Measurements from ENCODE around the gene EVI5. TPM values are rescaled to one million over a fixed set of nuclear protein-coding genes. Genes with fewer than 3 reads are reported as not detected.

EVI5 gene
- total RNA-seq, 4 donors from 2014 or later, result 48.7 to 70.7 (median 50.8) TPM

DNA sequence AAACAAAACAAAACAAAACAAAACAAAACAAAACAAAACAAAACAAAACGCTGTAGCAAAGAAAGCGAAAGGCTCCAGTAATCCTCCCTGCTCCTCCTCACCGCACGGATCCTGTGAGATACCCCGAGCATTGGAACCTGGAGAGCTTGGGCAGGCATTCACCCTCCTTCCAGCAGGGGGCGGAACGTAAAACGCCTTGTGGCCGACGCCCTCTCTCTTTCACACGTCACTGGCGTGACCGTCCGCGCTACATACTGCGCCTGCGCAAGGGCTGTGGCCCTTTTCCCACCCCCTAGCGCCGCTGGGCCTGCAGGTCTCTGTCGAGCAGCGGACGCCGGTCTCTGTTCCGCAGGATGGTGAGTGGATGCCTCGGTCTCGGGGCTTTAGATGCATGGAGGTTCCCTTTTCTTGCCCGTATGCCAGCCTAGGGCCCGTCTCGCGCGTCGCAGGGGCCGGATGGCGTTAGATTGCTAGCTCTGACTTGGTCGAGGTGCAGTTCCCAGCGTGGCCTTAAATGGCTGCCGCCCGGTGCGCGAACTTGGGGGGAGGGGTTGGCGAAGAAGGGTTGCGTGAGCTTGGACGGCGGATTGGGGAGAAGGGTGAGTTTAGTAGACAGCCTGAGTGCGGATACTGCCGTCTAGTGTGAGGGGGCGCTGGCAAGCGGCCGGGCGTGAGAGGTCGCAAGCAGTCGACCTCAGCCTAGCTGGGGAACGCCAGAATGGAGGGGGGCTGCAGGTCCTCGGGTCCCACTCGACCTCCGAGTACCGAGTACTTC lies 47.0 kb upstream of the EVI5 start, which contains the start of gene RPL5:
TSS of gene RPL5 (plus strand) at position 279 of the 775 bp plus-strand sequence. CDS start at position 354, 75 bp downstream.
- 0 to 1% methylated on average over 51 to 56 of the region's 57 CpGs for WGBS, 2 donors
- Histone ChIP-seq H3K27me3 (no peaks in the 10 kb centered on the region), H3K9me3 (no peaks in the 10 kb centered on the region), H3K4me3 (peak within 1 kb of the TSS; percentile 58 to 98 (median 85)), H3K36me3 (peaks cover 6 to 24% (median 7%) of the 10 kb centered on the region in 3 donors), H3K4me1 (peaks cover 0 to 40% (median 18%) of the 10 kb centered on the region in 4 donors), H3K27ac (peak within 1 kb of the TSS; percentile 90 to 95 (median 92))
- DNase-seq (ENCODE audit: low spot score in 2 of 2), result peak; percentile 89 to 94
- TF ChIP-seq, protein P1, sequence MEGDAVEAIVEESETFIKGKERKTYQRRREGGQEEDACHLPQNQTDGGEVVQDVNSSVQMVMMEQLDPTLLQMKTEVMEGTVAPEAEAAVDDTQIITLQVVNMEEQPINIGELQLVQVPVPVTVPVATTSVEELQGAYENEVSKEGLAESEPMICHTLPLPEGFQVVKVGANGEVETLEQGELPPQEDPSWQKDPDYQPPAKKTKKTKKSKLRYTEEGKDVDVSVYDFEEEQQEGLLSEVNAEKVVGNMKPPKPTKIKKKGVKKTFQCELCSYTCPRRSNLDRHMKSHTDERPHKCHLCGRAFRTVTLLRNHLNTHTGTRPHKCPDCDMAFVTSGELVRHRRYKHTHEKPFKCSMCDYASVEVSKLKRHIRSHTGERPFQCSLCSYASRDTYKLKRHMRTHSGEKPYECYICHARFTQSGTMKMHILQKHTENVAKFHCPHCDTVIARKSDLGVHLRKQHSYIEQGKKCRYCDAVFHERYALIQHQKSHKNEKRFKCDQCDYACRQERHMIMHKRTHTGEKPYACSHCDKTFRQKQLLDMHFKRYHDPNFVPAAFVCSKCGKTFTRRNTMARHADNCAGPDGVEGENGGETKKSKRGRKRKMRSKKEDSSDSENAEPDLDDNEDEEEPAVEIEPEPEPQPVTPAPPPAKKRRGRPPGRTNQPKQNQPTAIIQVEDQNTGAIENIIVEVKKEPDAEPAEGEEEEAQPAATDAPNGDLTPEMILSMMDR (IDR thresholded peaks at IDR 0.05), result peak; percentile 94 to 99 (median 98)
- TF ChIP-seq POLR2A (IDR thresholded peaks at IDR 0.05) (peak; percentile 90 to 95), EP300 (IDR thresholded peaks at IDR 0.05) (peak; percentile 77 to 100)

DNA sequence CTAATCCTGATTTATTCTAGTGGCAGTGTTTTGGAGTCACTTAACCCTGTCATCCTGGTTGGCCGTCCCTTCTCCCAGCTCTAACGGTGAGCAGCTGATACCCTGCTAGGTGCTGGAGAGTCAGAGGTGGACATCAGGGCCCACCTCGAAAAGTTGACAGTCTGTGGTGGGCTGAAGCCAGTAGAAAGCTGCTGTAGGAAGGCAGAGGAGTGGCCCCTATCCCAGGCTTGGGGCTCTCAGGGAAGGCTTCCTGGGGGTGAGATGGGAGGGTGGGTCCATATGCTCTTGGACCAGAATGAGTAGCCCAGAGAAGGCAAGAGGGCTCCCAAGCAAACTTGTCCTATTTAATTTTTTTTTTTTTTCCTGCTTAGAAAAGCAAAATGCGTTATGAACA lies 46.5 kb upstream of the EVI5 start:
- Histone ChIP-seq H3K4me3 (peak overlapping the region in 3 of 4 donors; percentile 58 to 98 (median 80)), H3K36me3 (peaks cover 6 to 19% (median 6%) of the 10 kb centered on the region in 3 donors), H3K4me1 (peaks cover 0 to 34% (median 18%) of the 10 kb centered on the region in 4 donors), H3K9me3 (no peaks in the 10 kb centered on the region), H3K27me3 (no peaks in the 10 kb centered on the region), H3K27ac (peak overlapping the region in 3 of 4 donors; percentile 90 to 95 (median 90))
- no peak for DNase-seq (ENCODE audit: low spot score in 2 of 2)
- 60 to 62% methylated on average over 4 of the region's 4 CpGs for WGBS, 2 donors
- TF ChIP-seq, protein P1 (IDR thresholded peaks at IDR 0.05), result no peak
- TF ChIP-seq POLR2A (IDR thresholded peaks at IDR 0.05) (no peak), EP300 (IDR thresholded peaks at IDR 0.05) (no peak)

DNA sequence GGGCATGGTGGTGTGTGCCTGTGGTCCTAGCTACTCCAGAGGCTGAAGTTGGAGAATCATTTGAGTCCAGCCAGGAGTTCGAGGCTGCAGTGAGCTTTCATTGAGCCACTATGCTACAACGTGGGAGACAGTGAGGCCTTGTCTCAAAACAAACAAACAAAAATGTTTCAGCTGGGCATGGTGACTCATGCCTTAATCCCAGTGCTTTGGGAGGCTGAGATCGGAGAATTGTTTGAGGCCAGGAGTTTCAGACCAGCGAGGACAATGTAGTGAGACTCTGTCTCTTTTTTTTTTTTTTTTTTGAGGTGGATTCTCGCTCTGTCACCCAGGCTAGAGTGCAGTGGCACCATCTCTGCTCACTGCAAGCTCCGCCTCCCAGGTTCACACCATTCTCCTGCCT lies 41.9 kb upstream of the EVI5 start:
- Histone ChIP-seq H3K4me3 (no peak overlapping the region), H3K36me3 (no peaks in the 10 kb centered on the region), H3K9me3 (no peaks in the 10 kb centered on the region), H3K27ac (no peak overlapping the region), H3K4me1 (no peaks in the 10 kb centered on the region), H3K27me3 (no peaks in the 10 kb centered on the region)
- TF ChIP-seq POLR2A (IDR thresholded peaks at IDR 0.05), result no peak
- TF ChIP-seq EP300 (IDR thresholded peaks at IDR 0.05), result no peak
- TF ChIP-seq, protein P1 (IDR thresholded peaks at IDR 0.05), result no peak
- DNase-seq (ENCODE audit: low spot score in 2 of 2), result no peak
- 49 to 62% methylated on average over 5 to 6 of the region's 6 CpGs for WGBS, 2 donors

DNA sequence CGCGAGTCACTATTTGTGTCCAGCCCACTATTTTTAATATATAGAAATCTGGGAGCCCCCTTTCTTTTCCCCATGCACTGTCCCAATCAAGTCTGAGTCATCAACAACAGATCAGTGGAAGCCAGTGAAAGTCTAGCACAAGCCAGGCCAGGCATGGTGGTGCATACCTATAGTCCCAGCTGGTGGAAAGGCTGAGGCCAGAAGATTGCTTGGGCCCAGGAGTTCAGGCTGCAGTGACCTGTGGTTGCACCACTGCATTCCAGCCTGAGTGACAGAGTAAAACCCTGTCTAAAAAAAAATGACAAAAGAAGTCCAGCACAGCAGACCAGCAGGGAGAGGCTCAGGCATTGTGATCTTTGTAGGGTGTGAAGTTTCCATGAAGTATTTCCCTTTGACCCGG lies 38.0 kb upstream of the EVI5 start:
- Histone ChIP-seq H3K4me3 (no peak overlapping the region), H3K4me1 (no peaks in the 10 kb centered on the region), H3K27ac (peak overlapping the region in 1 of 4 donors; percentile 22), H3K27me3 (no peaks in the 10 kb centered on the region), H3K9me3 (no peaks in the 10 kb centered on the region), H3K36me3 (no peaks in the 10 kb centered on the region)
- no peak for TF ChIP-seq EP300 (IDR thresholded peaks at IDR 0.05)
- no peak for TF ChIP-seq POLR2A (IDR thresholded peaks at IDR 0.05)
- TF ChIP-seq, protein P1 (IDR thresholded peaks at IDR 0.05), result no peak
- DNase-seq (ENCODE audit: low spot score in 2 of 2), result no peak
- WGBS, 2 donors, result 78 to 80% methylated on average over 3 of the region's 3 CpGs

DNA sequence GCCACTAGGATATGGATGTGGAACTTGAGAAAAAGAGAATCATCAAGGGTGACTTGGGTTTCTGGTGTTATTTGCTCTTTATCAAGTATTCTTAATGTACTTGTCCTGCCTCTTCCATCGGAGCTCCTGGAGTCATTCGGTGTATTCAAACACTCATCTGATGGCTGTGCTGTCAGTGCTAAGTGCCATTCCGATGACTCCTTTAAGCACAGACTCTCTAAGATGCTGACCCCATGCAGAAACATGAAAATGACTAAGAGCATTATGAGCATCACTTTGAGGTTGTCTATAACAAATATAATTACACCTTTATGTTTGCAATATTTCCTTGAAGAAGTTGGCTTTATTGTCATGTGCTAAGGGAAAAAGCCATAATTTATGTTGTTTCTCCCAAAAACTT lies 35.6 kb upstream of the EVI5 start:
- Histone ChIP-seq H3K4me1 (no peaks in the 10 kb centered on the region), H3K27ac (no peak overlapping the region), H3K36me3 (no peaks in the 10 kb centered on the region), H3K4me3 (no peak overlapping the region), H3K27me3 (no peaks in the 10 kb centered on the region), H3K9me3 (no peaks in the 10 kb centered on the region)
- TF ChIP-seq EP300 (IDR thresholded peaks at IDR 0.05) (no peak), POLR2A (IDR thresholded peaks at IDR 0.05) (no peak)
- TF ChIP-seq, protein P1 (IDR thresholded peaks at IDR 0.05), result no peak
- WGBS, 2 donors, result 88 to 91% methylated on average over 3 of the region's 3 CpGs
- DNase-seq (ENCODE audit: low spot score in 2 of 2), result no peak

All from tibial nerve (tissue), 4 donors.